Measurements from ENCODE around the gene TXNRD3.

- TF ChIP-seq YY1 (IDR thresholded peaks at IDR 0.05; ENCODE audit: insufficient read depth, insufficient read length) (no peak), ZNF274 (IDR thresholded peaks at IDR 0.05; ENCODE audit: low read depth, low read length) (no peak), SUZ12 (IDR thresholded peaks at IDR 0.05; ENCODE audit: extremely low read depth, insufficient read depth, insufficient read length) (no peak)
Measured at GRCh38 chr3:126654571-126655383, at the start of gene TXNRD3.
